ENCODE results near the gene PARVB. TPM values are rescaled to one million over a fixed set of nuclear protein-coding genes. Genes with fewer than 3 reads are reported as not detected.
A peak's percentile ranks its signal among the peaks of the same experiment; 100 is the strongest.

The PARVB gene
- polyA plus RNA-seq, 2 donors = 1.8 to 3.9 TPM

GRCh38 chr22:43996170-43996980 lies 27.7 kb upstream of the PARVB start:
- Histone ChIP-seq H3K9me3 (ENCODE audit: control insufficient read depth in 2 of 2, insufficient read depth in 1 of 2, low read depth in 1 of 2, low read length in 1 of 2) (no peaks in the 10 kb centered on the region), H3K27ac (ENCODE audit: low read depth in 2 of 2, low read length in 1 of 2) (peak overlapping the region in 1 of 2 donors; percentile 8), H3K27me3 (ENCODE audit: control insufficient read depth in 1 of 2, insufficient read depth in 2 of 2, low read length in 2 of 2) (no peaks in the 10 kb centered on the region), H3K36me3 (ENCODE audit: control insufficient read depth in 2 of 2, insufficient read depth in 2 of 2, low read length in 1 of 2) (peaks cover 0 to 36% of the 10 kb centered on the region in 2 donors), H3K4me1 (ENCODE audit: control insufficient read depth in 2 of 2, insufficient read depth in 2 of 2, low read length in 1 of 2) (no peaks in the 10 kb centered on the region), H3K4me3 (ENCODE audit: low read depth in 1 of 2, low read length in 2 of 2) (no peak overlapping the region)
- WGBS, 2 donors = 84 to 85% methylated on average over 44 to 45 of the region's 45 CpGs

- Histone ChIP-seq H3K27ac (ENCODE audit: low read depth in 2 of 2, low read length in 1 of 2) (no peak overlapping the region), H3K4me3 (ENCODE audit: low read depth in 1 of 2, low read length in 2 of 2) (no peak overlapping the region), H3K36me3 (ENCODE audit: control insufficient read depth in 2 of 2, insufficient read depth in 2 of 2, low read length in 1 of 2) (peaks cover 0 to 32% of the 10 kb centered on the region in 2 donors), H3K27me3 (ENCODE audit: control insufficient read depth in 1 of 2, insufficient read depth in 2 of 2, low read length in 2 of 2) (no peaks in the 10 kb centered on the region), H3K9me3 (ENCODE audit: control insufficient read depth in 2 of 2, insufficient read depth in 1 of 2, low read depth in 1 of 2, low read length in 1 of 2) (no peaks in the 10 kb centered on the region), H3K4me1 (ENCODE audit: control insufficient read depth in 2 of 2, insufficient read depth in 2 of 2, low read length in 1 of 2) (no peaks in the 10 kb centered on the region)
- 87 to 92% methylated on average over 8 of the region's 8 CpGs for WGBS, 2 donors
These were observed 27.2 kb upstream of the PARVB start for GRCh38 chr22:43996981-43997265.

GRCh38 chr22:43998679-43999264 lies 25.3 kb upstream of the PARVB start:
- H3K27ac ChIP-seq (ENCODE audit: low read depth in 2 of 2, low read length in 1 of 2) = no peak overlapping the region
- 81 to 86% methylated on average over 15 of the region's 15 CpGs for WGBS, 2 donors
- H3K4me1 ChIP-seq (ENCODE audit: control insufficient read depth in 2 of 2, insufficient read depth in 2 of 2, low read length in 1 of 2) = no peaks in the 10 kb centered on the region
- H3K27me3 ChIP-seq (ENCODE audit: control insufficient read depth in 1 of 2, insufficient read depth in 2 of 2, low read length in 2 of 2) = no peaks in the 10 kb centered on the region
- peaks cover 0 to 26% of the 10 kb centered on the region in 2 donors for H3K36me3 ChIP-seq (ENCODE audit: control insufficient read depth in 2 of 2, insufficient read depth in 2 of 2, low read length in 1 of 2)
- no peaks in the 10 kb centered on the region for H3K9me3 ChIP-seq (ENCODE audit: control insufficient read depth in 2 of 2, insufficient read depth in 1 of 2, low read depth in 1 of 2, low read length in 1 of 2)
- no peak overlapping the region for H3K4me3 ChIP-seq (ENCODE audit: low read depth in 1 of 2, low read length in 2 of 2)

DNA sequence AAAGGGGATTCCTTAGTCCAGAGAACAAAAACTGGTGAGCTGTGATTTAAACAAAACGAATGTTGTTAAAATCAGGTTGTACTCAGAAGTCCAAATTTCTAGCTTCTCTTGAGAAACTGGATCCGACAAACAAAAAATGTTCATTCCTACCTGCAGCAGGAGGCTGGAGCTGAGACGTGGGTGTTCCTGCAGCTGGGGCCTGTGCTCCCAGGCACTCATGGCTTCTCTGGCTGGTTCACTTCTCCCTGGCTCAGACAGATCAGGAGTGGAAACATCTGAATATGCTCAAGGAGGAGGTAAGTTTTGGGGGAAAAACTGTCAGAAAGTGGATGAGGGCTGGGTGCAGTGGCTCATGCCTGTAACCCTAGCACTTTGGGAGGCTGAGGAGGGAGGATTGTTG lies 24.7 kb upstream of the PARVB start:
- Histone ChIP-seq H3K36me3 (ENCODE audit: control insufficient read depth in 2 of 2, insufficient read depth in 2 of 2, low read length in 1 of 2) (peaks cover 0 to 20% of the 10 kb centered on the region in 2 donors), H3K4me1 (ENCODE audit: control insufficient read depth in 2 of 2, insufficient read depth in 2 of 2, low read length in 1 of 2) (no peaks in the 10 kb centered on the region), H3K27me3 (ENCODE audit: control insufficient read depth in 1 of 2, insufficient read depth in 2 of 2, low read length in 2 of 2) (no peaks in the 10 kb centered on the region), H3K4me3 (ENCODE audit: low read depth in 1 of 2, low read length in 2 of 2) (no peak overlapping the region), H3K27ac (ENCODE audit: low read depth in 2 of 2, low read length in 1 of 2) (no peak overlapping the region), H3K9me3 (ENCODE audit: control insufficient read depth in 2 of 2, insufficient read depth in 1 of 2, low read depth in 1 of 2, low read length in 1 of 2) (no peaks in the 10 kb centered on the region)
- WGBS, 2 donors = 92 to 94% methylated on average over 3 of the region's 3 CpGs

- Histone ChIP-seq H3K36me3 (ENCODE audit: control insufficient read depth in 2 of 2, insufficient read depth in 2 of 2, low read length in 1 of 2) (peaks cover 0 to 17% of the 10 kb centered on the region in 2 donors), H3K9me3 (ENCODE audit: control insufficient read depth in 2 of 2, insufficient read depth in 1 of 2, low read depth in 1 of 2, low read length in 1 of 2) (no peaks in the 10 kb centered on the region), H3K4me1 (ENCODE audit: control insufficient read depth in 2 of 2, insufficient read depth in 2 of 2, low read length in 1 of 2) (no peaks in the 10 kb centered on the region), H3K27ac (ENCODE audit: low read depth in 2 of 2, low read length in 1 of 2) (no peak overlapping the region), H3K27me3 (ENCODE audit: control insufficient read depth in 1 of 2, insufficient read depth in 2 of 2, low read length in 2 of 2) (no peaks in the 10 kb centered on the region), H3K4me3 (ENCODE audit: low read depth in 1 of 2, low read length in 2 of 2) (no peak overlapping the region)
- 91 to 97% methylated on average over 4 of the region's 4 CpGs for WGBS, 2 donors
These were observed 24.0 kb upstream of the PARVB start for GRCh38 chr22:44000123-44000522.

DNA sequence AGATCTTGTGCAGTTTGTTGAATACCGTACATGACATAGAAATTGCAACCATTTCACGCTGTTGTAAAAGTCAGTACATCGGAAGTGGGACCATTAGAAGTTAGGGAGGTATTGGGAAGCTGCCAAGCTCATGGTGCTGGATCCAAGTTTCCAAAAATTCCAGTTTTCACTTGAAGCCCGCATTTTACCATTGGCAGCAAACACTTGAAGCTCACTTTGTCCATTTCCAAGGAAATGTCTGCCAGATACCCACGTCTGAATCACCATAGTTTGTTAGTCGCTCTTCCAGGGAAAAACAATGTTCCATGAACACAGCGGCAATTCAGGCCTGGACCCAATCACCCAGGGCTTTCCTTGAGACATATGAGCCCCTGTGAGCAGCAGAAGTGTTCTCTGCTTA lies 22.6 kb upstream of the PARVB start:
- no peak overlapping the region for H3K27ac ChIP-seq (ENCODE audit: low read depth in 2 of 2, low read length in 1 of 2)
- 85 to 87% methylated on average over 7 of the region's 7 CpGs for WGBS, 2 donors
- no peak overlapping the region for H3K4me3 ChIP-seq (ENCODE audit: low read depth in 1 of 2, low read length in 2 of 2)
- no peaks in the 10 kb centered on the region for H3K9me3 ChIP-seq (ENCODE audit: control insufficient read depth in 2 of 2, insufficient read depth in 1 of 2, low read depth in 1 of 2, low read length in 1 of 2)
- no peaks in the 10 kb centered on the region for H3K4me1 ChIP-seq (ENCODE audit: control insufficient read depth in 2 of 2, insufficient read depth in 2 of 2, low read length in 1 of 2)
- no peaks in the 10 kb centered on the region for H3K27me3 ChIP-seq (ENCODE audit: control insufficient read depth in 1 of 2, insufficient read depth in 2 of 2, low read length in 2 of 2)
- peaks cover 0 to 10% of the 10 kb centered on the region in 2 donors for H3K36me3 ChIP-seq (ENCODE audit: control insufficient read depth in 2 of 2, insufficient read depth in 2 of 2, low read length in 1 of 2)

- WGBS, 2 donors = 87 to 88% methylated on average over 11 of the region's 11 CpGs
- H3K4me3 ChIP-seq (ENCODE audit: low read depth in 1 of 2, low read length in 2 of 2) = no peak overlapping the region
- no peaks in the 10 kb centered on the region for H3K4me1 ChIP-seq (ENCODE audit: control insufficient read depth in 2 of 2, insufficient read depth in 2 of 2, low read length in 1 of 2)
- H3K27ac ChIP-seq (ENCODE audit: low read depth in 2 of 2, low read length in 1 of 2) = no peak overlapping the region
- no peaks in the 10 kb centered on the region for H3K27me3 ChIP-seq (ENCODE audit: control insufficient read depth in 1 of 2, insufficient read depth in 2 of 2, low read length in 2 of 2)
- peaks cover 0 to 8% of the 10 kb centered on the region in 2 donors for H3K36me3 ChIP-seq (ENCODE audit: control insufficient read depth in 2 of 2, insufficient read depth in 2 of 2, low read length in 1 of 2)
- H3K9me3 ChIP-seq (ENCODE audit: control insufficient read depth in 2 of 2, insufficient read depth in 1 of 2, low read depth in 1 of 2, low read length in 1 of 2) = no peaks in the 10 kb centered on the region
These were observed 21.8 kb upstream of the PARVB start for GRCh38 chr22:44002324-44002723.

- Histone ChIP-seq H3K27ac (ENCODE audit: low read depth in 2 of 2, low read length in 1 of 2) (no peak overlapping the region), H3K4me3 (ENCODE audit: low read depth in 1 of 2, low read length in 2 of 2) (no peak overlapping the region), H3K9me3 (ENCODE audit: control insufficient read depth in 2 of 2, insufficient read depth in 1 of 2, low read depth in 1 of 2, low read length in 1 of 2) (no peaks in the 10 kb centered on the region), H3K4me1 (ENCODE audit: control insufficient read depth in 2 of 2, insufficient read depth in 2 of 2, low read length in 1 of 2) (no peaks in the 10 kb centered on the region), H3K27me3 (ENCODE audit: control insufficient read depth in 1 of 2, insufficient read depth in 2 of 2, low read length in 2 of 2) (no peaks in the 10 kb centered on the region), H3K36me3 (ENCODE audit: control insufficient read depth in 2 of 2, insufficient read depth in 2 of 2, low read length in 1 of 2) (peaks cover 0 to 8% of the 10 kb centered on the region in 2 donors)
- 82% methylated on average over 8 of the region's 8 CpGs for WGBS, 2 donors
These were observed 21.1 kb upstream of the PARVB start for GRCh38 chr22:44002997-44003396.

DNA sequence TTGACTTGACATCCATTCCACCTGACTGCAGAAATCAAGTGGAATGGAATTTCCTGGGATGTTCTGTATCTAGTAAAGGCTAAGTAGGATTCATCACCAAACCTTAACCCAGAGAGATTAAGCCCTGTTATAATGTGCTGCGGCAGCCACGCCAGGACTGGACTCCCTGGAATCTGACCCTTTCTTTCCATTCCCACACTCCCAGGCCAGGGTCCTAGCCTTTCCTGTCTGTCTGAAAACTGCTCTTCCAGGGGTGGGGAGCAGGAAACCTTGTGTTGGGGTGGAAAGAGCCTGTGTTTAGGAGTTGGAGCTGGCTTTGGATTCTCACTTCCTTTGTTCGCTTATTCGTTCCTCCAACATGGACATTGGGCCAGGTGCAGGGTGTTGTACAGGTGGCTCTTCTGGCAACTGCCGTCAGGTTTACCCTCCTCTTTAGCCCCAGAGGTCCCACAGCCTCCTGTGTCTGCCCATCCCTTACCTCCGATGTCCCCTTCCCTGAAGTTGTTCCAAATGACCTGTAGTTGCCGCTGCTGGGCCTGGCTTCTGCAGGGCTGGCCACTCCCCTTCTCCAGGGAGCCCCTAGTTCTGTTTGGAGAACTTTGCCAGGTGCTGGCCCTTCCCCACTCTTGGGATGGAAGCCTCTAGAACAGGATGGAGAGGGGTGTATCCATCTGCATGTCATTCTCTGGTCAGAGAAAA lies 20.5 kb upstream of the PARVB start:
- no peak overlapping the region for H3K27ac ChIP-seq (ENCODE audit: low read depth in 2 of 2, low read length in 1 of 2)
- no peaks in the 10 kb centered on the region for H3K9me3 ChIP-seq (ENCODE audit: control insufficient read depth in 2 of 2, insufficient read depth in 1 of 2, low read depth in 1 of 2, low read length in 1 of 2)
- WGBS, 2 donors = 80 to 83% methylated on average over 7 of the region's 7 CpGs
- H3K36me3 ChIP-seq (ENCODE audit: control insufficient read depth in 2 of 2, insufficient read depth in 2 of 2, low read length in 1 of 2) = peaks cover 0 to 5% of the 10 kb centered on the region in 2 donors
- no peaks in the 10 kb centered on the region for H3K4me1 ChIP-seq (ENCODE audit: control insufficient read depth in 2 of 2, insufficient read depth in 2 of 2, low read length in 1 of 2)
- no peak overlapping the region for H3K4me3 ChIP-seq (ENCODE audit: low read depth in 1 of 2, low read length in 2 of 2)
- H3K27me3 ChIP-seq (ENCODE audit: control insufficient read depth in 1 of 2, insufficient read depth in 2 of 2, low read length in 2 of 2) = no peaks in the 10 kb centered on the region

All from esophagus (tissue), 2 donors.